ENCODE measurements around the gene SCN3B. TPM values are rescaled to one million over a fixed set of nuclear protein-coding genes. Genes with fewer than 3 reads are reported as not detected.

SCN3B gene
- total RNA-seq, 1 experiment from 2014 or later: 0.79 TPM

- H3K9me3 Mint-ChIP-seq: peaks cover 5% of the 10 kb centered on the region
- no peaks in the 10 kb centered on the region for H3K27me3 Mint-ChIP-seq (ENCODE audit: low read depth)
- no peak overlapping the region for H3K4me3 Mint-ChIP-seq
- CTCF ChIA-PET: interaction anchor here (0.9 to 2.2 kb wide), 3 partner anchors 10 to 121 kb away, joined by 3 to 16 read pairs (median 4); no protein-coding TSS in a partner anchor
- peaks cover 4% of the 10 kb centered on the region; the same call in 1 of the 2 replicates for H3K36me3 Mint-ChIP-seq
- no peak for DNase-seq (ENCODE audit: low spot score)
- H3K27ac Mint-ChIP-seq: no peak overlapping the region
- H3K4me1 Mint-ChIP-seq: peaks cover 25% of the 10 kb centered on the region
- no peak for TF ChIP-seq ZNF671 (CRISPR knock-in tag; IDR thresholded peaks at IDR 0.05)
- TF ChIP-seq TP53 (CRISPR knock-in tag; IDR thresholded peaks at IDR 0.05): no peak
- TF ChIP-seq CBFB (CRISPR knock-in tag; IDR thresholded peaks at IDR 0.05; ENCODE audit: low read depth): no peak
- TF ChIP-seq FOXK1 (CRISPR knock-in tag; IDR thresholded peaks at IDR 0.05): no peak
- TF ChIP-seq NFE2L1 (CRISPR knock-in tag; IDR thresholded peaks at IDR 0.05): no peak
- no peak for TF ChIP-seq PRDM15 (CRISPR knock-in tag; IDR thresholded peaks at IDR 0.05)
- no peak for TF ChIP-seq ZBTB21 (CRISPR knock-in tag; IDR thresholded peaks at IDR 0.05; ENCODE audit: borderline replicate concordance)
- TF ChIP-seq, protein P1, sequence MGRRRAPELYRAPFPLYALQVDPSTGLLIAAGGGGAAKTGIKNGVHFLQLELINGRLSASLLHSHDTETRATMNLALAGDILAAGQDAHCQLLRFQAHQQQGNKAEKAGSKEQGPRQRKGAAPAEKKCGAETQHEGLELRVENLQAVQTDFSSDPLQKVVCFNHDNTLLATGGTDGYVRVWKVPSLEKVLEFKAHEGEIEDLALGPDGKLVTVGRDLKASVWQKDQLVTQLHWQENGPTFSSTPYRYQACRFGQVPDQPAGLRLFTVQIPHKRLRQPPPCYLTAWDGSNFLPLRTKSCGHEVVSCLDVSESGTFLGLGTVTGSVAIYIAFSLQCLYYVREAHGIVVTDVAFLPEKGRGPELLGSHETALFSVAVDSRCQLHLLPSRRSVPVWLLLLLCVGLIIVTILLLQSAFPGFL (CRISPR knock-in tag; IDR thresholded peaks at IDR 0.05; ENCODE audit: borderline replicate concordance): no peak
- TF ChIP-seq ZNF219 (CRISPR knock-in tag; IDR thresholded peaks at IDR 0.05; ENCODE audit: borderline replicate concordance): no peak
- TF ChIP-seq GTF2I (CRISPR knock-in tag; conservative IDR thresholded peaks at IDR 0.05): no peak
- no peak for TF ChIP-seq ETV6 (CRISPR knock-in tag; IDR thresholded peaks at IDR 0.05)
- no peak for TF ChIP-seq ZSCAN18 (CRISPR knock-in tag; IDR thresholded peaks at IDR 0.05)
- no peak for TF ChIP-seq ERG (CRISPR knock-in tag; IDR thresholded peaks at IDR 0.05)
- no peak for TF ChIP-seq MXD4 (CRISPR knock-in tag; IDR thresholded peaks at IDR 0.05; ENCODE audit: borderline replicate concordance)
- TF ChIP-seq JUN (CRISPR knock-in tag; IDR thresholded peaks at IDR 0.05): no peak
- TF ChIP-seq ZNF317 (CRISPR knock-in tag; IDR thresholded peaks at IDR 0.05; ENCODE audit: borderline replicate concordance, low read depth): no peak
- TF ChIP-seq AFF4 (CRISPR knock-in tag; IDR thresholded peaks at IDR 0.05; ENCODE audit: borderline replicate concordance): no peak
- no peak for TF ChIP-seq ZNF396 (CRISPR knock-in tag; IDR thresholded peaks at IDR 0.05; ENCODE audit: borderline replicate concordance)
- TF ChIP-seq PRRX2 (CRISPR knock-in tag; IDR thresholded peaks at IDR 0.05): no peak
- ATAC-seq: no peak
- POLR2A ChIA-PET: no interaction called here
Observed at GRCh38 chr11:123587044-123587443, 67.4 kb downstream of the SCN3B start.
